ENCODE data around the gene HTT. TPM values are rescaled to one million over a fixed set of nuclear protein-coding genes. Genes with fewer than 3 reads are reported as not detected.

Gene HTT
- total and polyA plus RNA-seq, 5 donors from 2014 or later, result 4.8 to 101 (median 6.4) TPM

- Mint-ChIP-seq H3K36me3 (peaks cover 21% of the 10 kb centered on the region), H3K9me3 (no peaks in the 10 kb centered on the region), H3K27ac (peak overlapping the region in 2 of 3 donors; percentile 46 to 73), H3K4me1 (peaks cover 0 to 16% (median 12%) of the 10 kb centered on the region in 4 donors), H3K27me3 (no peaks in the 10 kb centered on the region), H3K4me3 (no peak overlapping the region)
- Histone ChIP-seq H3K4me1 (ENCODE audit: control insufficient read depth, insufficient read depth, low read length, poor library complexity, severe bottlenecking) (peaks cover 9% of the 10 kb centered on the region), H3K9me3 (ENCODE audit: control insufficient read depth in 2 of 2, low read length in 2 of 2) (no peaks in the 10 kb centered on the region), H3K27ac (ENCODE audit: insufficient read depth, low read length, poor library complexity, severe bottlenecking) (no peak overlapping the region), H3K36me3 (ENCODE audit: control insufficient read depth, insufficient read depth, low read length) (peaks cover 21% of the 10 kb centered on the region), H3K4me3 (ENCODE audit: low read depth, low read length) (no peak overlapping the region), H3K27me3 (ENCODE audit: control insufficient read depth, insufficient read depth, low read length) (no peaks in the 10 kb centered on the region)
- ATAC-seq (ENCODE audit: low read depth in 2 of 2) (no peak), DNase-seq (no peak)
Measured at GRCh38 chr4:3244002-3244401, 169.5 kb downstream of the HTT start.

- H3K4me1 Mint-ChIP-seq, result peaks cover 0 to 16% (median 12%) of the 10 kb centered on the region in 4 donors
- Histone ChIP-seq H3K27ac (ENCODE audit: insufficient read depth, low read length, poor library complexity, severe bottlenecking) (no peak overlapping the region), H3K27me3 (ENCODE audit: control insufficient read depth, insufficient read depth, low read length) (no peaks in the 10 kb centered on the region), H3K4me1 (ENCODE audit: control insufficient read depth, insufficient read depth, low read length, poor library complexity, severe bottlenecking) (peaks cover 9% of the 10 kb centered on the region), H3K4me3 (ENCODE audit: low read depth, low read length) (no peak overlapping the region), H3K36me3 (ENCODE audit: control insufficient read depth, insufficient read depth, low read length) (peaks cover 13% of the 10 kb centered on the region), H3K9me3 (ENCODE audit: control insufficient read depth in 2 of 2, low read length in 2 of 2) (no peaks in the 10 kb centered on the region)
- H3K9me3 Mint-ChIP-seq, result no peaks in the 10 kb centered on the region
- no peak overlapping the region for H3K4me3 Mint-ChIP-seq
- ATAC-seq (ENCODE audit: low read depth in 2 of 2), result no peak
- H3K36me3 Mint-ChIP-seq, result peaks cover 21% of the 10 kb centered on the region
- no peaks in the 10 kb centered on the region for H3K27me3 Mint-ChIP-seq
- H3K27ac Mint-ChIP-seq, result no peak overlapping the region
- DNase-seq, result no peak
Measured at GRCh38 chr4:3244747-3245146, 170.3 kb downstream of the HTT start.

DNA sequence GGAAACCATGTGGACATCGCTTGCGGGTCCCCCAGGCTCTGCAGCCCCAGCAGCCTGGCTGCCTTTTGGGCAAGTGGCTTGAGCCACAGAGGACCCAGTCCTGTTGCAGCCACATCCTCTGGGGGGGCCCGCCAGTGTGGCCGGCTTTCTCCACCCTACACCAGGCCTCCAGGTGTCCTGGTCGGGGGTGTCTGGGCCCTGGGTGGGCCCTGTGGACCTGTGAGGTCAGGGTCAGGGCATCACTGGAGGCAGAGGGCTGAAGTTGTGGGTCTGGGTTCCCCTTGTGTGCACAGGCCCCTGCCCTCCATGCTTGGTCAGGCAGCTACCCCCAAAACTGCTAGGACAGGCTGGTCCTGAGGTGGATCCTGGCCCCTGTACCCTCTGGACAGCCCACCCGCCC is 171.2 kb downstream of the HTT start:
- DNase-seq (no peak), ATAC-seq (ENCODE audit: low read depth in 2 of 2) (no peak)
- peaks cover 18% of the 10 kb centered on the region for H3K36me3 Mint-ChIP-seq
- H3K4me3 Mint-ChIP-seq, result no peak overlapping the region
- H3K4me1 Mint-ChIP-seq, result peaks cover 0 to 16% (median 12%) of the 10 kb centered on the region in 4 donors
- Histone ChIP-seq H3K4me1 (ENCODE audit: control insufficient read depth, insufficient read depth, low read length, poor library complexity, severe bottlenecking) (peaks cover 9% of the 10 kb centered on the region), H3K27me3 (ENCODE audit: control insufficient read depth, insufficient read depth, low read length) (no peaks in the 10 kb centered on the region), H3K4me3 (ENCODE audit: low read depth, low read length) (no peak overlapping the region), H3K9me3 (ENCODE audit: control insufficient read depth in 2 of 2, low read length in 2 of 2) (no peaks in the 10 kb centered on the region), H3K27ac (ENCODE audit: insufficient read depth, low read length, poor library complexity, severe bottlenecking) (no peak overlapping the region), H3K36me3 (ENCODE audit: control insufficient read depth, insufficient read depth, low read length) (peaks cover 5% of the 10 kb centered on the region)
- no peak overlapping the region for H3K27ac Mint-ChIP-seq
- H3K9me3 Mint-ChIP-seq, result no peaks in the 10 kb centered on the region
- no peaks in the 10 kb centered on the region for H3K27me3 Mint-ChIP-seq

DNA sequence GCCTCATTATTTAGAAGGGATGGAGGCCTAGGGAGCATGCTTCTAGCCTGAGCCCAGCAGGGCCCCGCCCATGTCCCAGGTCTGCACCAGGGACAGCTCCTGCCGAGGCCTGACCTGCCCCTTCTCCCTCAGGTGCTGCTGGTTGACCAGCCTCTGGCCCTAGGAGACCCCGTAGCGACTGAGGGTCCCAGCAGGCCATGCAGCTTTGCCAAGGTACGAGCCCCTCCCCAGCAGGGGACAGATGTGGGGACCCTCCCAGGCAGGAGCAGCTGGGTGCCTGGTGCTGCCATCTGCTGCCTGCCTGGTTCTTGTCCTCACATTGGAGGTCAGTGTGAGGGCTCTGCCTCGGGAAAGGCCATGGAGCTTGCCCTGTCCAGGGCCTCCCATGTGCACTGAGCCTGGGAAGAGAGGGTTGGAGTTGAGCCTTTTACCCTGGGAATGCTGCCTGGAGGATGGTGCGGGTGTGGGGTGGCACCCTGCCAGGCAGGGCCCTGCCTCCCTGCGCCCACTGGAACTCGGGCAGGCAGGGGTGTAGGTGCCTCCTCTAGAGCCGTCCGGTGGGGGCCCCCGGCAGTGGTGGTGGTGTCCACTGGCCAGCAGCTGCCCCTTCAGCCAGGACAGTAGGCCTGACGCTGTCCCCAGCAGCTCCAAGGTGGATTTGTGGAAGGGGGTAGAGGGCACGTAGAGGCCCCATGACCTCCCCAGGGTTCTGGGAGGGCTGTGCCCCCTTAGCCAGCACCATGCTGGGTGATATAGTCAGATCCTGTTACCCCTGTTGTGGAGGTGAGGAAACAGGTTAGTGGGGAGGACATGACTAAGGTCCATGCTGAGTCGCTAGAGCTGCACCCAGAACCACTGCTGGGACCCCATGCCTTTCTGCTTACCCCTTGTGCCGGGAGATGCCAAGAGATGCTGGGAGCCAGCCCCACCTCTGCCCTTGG is 172.2 kb downstream of the HTT start:
- H3K27me3 ChIP-seq (ENCODE audit: control insufficient read depth, insufficient read depth, low read length), result no peaks in the 10 kb centered on the region
- ATAC-seq (ENCODE audit: low read depth in 2 of 2) (no peak), DNase-seq (no peak)
- no peaks in the 10 kb centered on the region for H3K9me3 ChIP-seq (ENCODE audit: control insufficient read depth in 2 of 2, low read length in 2 of 2)
- Mint-ChIP-seq H3K9me3 (peaks cover 0 to 1% (median 0%) of the 10 kb centered on the region in 7 donors), H3K27me3 (no peaks in the 10 kb centered on the region), H3K4me1 (peaks cover 0 to 16% (median 12%) of the 10 kb centered on the region in 4 donors), H3K36me3 (peaks cover 13% of the 10 kb centered on the region), H3K4me3 (no peak overlapping the region), H3K27ac (peak overlapping the region in 1 of 3 donors; percentile 36)
- peaks cover 9% of the 10 kb centered on the region for H3K4me1 ChIP-seq (ENCODE audit: control insufficient read depth, insufficient read depth, low read length, poor library complexity, severe bottlenecking)
- H3K27ac ChIP-seq (ENCODE audit: insufficient read depth, low read length, poor library complexity, severe bottlenecking), result no peak overlapping the region
- H3K36me3 ChIP-seq (ENCODE audit: control insufficient read depth, insufficient read depth, low read length), result no peaks in the 10 kb centered on the region
- no peak overlapping the region for H3K4me3 ChIP-seq (ENCODE audit: low read depth, low read length)

DNA sequence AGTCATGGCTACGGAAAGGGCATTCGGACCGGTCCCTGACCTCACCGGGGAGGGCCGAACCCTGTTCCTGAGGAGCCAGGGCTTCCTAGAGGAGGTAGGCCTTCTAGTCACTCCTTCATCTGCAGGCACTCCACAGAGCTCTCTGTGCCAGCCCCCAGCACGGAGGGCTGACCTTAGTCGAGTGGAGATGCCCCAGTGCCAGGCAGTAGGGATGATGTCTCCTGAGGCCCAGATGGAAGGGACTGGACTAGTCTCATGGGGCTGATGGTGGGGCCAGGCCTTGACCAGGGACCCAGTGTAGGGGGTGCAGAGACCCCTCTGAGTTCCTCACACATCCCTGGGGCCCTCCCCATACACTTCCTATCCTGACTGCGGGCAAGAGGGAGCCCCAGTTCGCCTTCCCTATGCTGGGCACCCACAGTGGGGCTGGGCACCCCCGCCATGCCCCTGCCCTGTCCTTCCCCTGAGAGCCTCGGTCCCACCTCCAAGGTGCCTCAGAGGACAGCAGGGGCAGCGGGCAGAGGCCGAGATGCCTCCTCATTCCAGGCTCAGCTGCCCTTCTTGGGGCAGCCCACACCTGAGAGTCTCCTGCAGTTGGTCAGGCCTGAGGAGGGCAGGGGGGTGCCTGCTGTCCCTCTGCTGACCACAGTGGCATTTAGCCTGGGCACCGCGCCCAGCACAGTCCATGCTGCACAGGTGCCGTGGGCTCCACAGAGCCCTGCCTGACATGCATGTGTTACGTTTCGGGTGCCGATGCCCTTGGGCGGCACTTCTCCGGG is 173.1 kb downstream of the HTT start:
- H3K9me3 Mint-ChIP-seq, result peaks cover 0 to 1% (median 0%) of the 10 kb centered on the region in 7 donors
- H3K4me1 Mint-ChIP-seq, result peaks cover 0 to 13% (median 10%) of the 10 kb centered on the region in 4 donors
- no peak overlapping the region for H3K4me3 Mint-ChIP-seq
- ATAC-seq (ENCODE audit: low read depth in 2 of 2), result no peak
- Histone ChIP-seq H3K27ac (ENCODE audit: insufficient read depth, low read length, poor library complexity, severe bottlenecking) (no peak overlapping the region), H3K9me3 (ENCODE audit: control insufficient read depth in 2 of 2, low read length in 2 of 2) (no peaks in the 10 kb centered on the region), H3K27me3 (ENCODE audit: control insufficient read depth, insufficient read depth, low read length) (no peaks in the 10 kb centered on the region), H3K4me3 (ENCODE audit: low read depth, low read length) (no peak overlapping the region), H3K36me3 (ENCODE audit: control insufficient read depth, insufficient read depth, low read length) (no peaks in the 10 kb centered on the region), H3K4me1 (ENCODE audit: control insufficient read depth, insufficient read depth, low read length, poor library complexity, severe bottlenecking) (peaks cover 9% of the 10 kb centered on the region)
- peaks cover 6% of the 10 kb centered on the region for H3K36me3 Mint-ChIP-seq
- no peaks in the 10 kb centered on the region for H3K27me3 Mint-ChIP-seq
- no peak for DNase-seq
- H3K27ac Mint-ChIP-seq, result no peak overlapping the region

DNA sequence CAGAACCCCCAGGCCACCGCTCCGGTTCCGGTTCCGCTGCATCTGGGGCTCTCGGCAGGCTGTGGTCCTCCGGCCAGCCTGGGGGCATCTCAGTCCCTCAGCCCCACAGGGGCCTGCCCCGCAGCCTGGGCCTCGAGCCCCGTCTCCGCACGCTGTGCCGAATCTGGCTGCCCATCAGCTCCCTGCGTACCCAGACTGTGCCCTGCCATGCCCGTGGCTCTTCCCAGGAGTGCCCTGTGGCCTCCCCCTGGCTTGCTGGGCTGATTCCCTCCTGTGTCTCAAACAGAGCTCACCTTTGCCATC is 173.6 kb downstream of the HTT start:
- Mint-ChIP-seq H3K27me3 (no peaks in the 10 kb centered on the region), H3K4me3 (no peak overlapping the region), H3K36me3 (peaks cover under 1% of the 10 kb centered on the region), H3K9me3 (peaks cover 0 to 1% (median 0%) of the 10 kb centered on the region in 7 donors), H3K4me1 (peaks cover 0 to 8% (median 5%) of the 10 kb centered on the region in 4 donors), H3K27ac (no peak overlapping the region)
- no peak for ATAC-seq (ENCODE audit: low read depth in 2 of 2)
- Histone ChIP-seq H3K4me1 (ENCODE audit: control insufficient read depth, insufficient read depth, low read length, poor library complexity, severe bottlenecking) (peaks cover 4% of the 10 kb centered on the region), H3K36me3 (ENCODE audit: control insufficient read depth, insufficient read depth, low read length) (no peaks in the 10 kb centered on the region), H3K4me3 (ENCODE audit: low read depth, low read length) (no peak overlapping the region), H3K9me3 (ENCODE audit: control insufficient read depth in 2 of 2, low read length in 2 of 2) (no peaks in the 10 kb centered on the region), H3K27ac (ENCODE audit: insufficient read depth, low read length, poor library complexity, severe bottlenecking) (no peak overlapping the region), H3K27me3 (ENCODE audit: control insufficient read depth, insufficient read depth, low read length) (no peaks in the 10 kb centered on the region)
- DNase-seq, result no peak

GRCh38 chr4:3248811-3249661 is 174.6 kb downstream of the HTT start, which contains the start of gene MSANTD1:
Gene MSANTD1 (plus strand): TSS chr4:3249159. CDS start chr4:3249223, 64 bp downstream.
- no peaks in the 10 kb centered on the region for H3K27me3 ChIP-seq (ENCODE audit: control insufficient read depth, insufficient read depth, low read length)
- no peaks in the 10 kb centered on the region for H3K9me3 ChIP-seq (ENCODE audit: control insufficient read depth in 2 of 2, low read length in 2 of 2)
- H3K27ac Mint-ChIP-seq, result no peak within 1 kb of the TSS
- H3K4me1 Mint-ChIP-seq, result no peaks in the 10 kb centered on the region
- H3K9me3 Mint-ChIP-seq, result peaks cover 0 to 1% (median 0%) of the 10 kb centered on the region in 7 donors
- peaks cover 2% of the 10 kb centered on the region for H3K4me1 ChIP-seq (ENCODE audit: control insufficient read depth, insufficient read depth, low read length, poor library complexity, severe bottlenecking)
- no peaks in the 10 kb centered on the region for H3K36me3 ChIP-seq (ENCODE audit: control insufficient read depth, insufficient read depth, low read length)
- no peak within 1 kb of the TSS for H3K4me3 Mint-ChIP-seq
- H3K36me3 Mint-ChIP-seq, result no peaks in the 10 kb centered on the region
- H3K27ac ChIP-seq (ENCODE audit: insufficient read depth, low read length, poor library complexity, severe bottlenecking), result no peak within 1 kb of the TSS
- DNase-seq (peak in 1 of 3 donors; percentile 27), ATAC-seq (ENCODE audit: low read depth in 2 of 2) (no peak)
- no peak within 1 kb of the TSS for H3K4me3 ChIP-seq (ENCODE audit: low read depth, low read length)
- no peaks in the 10 kb centered on the region for H3K27me3 Mint-ChIP-seq

Measured in CD4-positive, CD25-positive, alpha-beta regulatory T cell (primary cell).